ENCODE data around the gene CAMTA1.

- TF ChIP-seq CTCF (IDR thresholded peaks at IDR 0.05; ENCODE audit: borderline replicate concordance, extremely low read depth, low read length, poor library complexity, severe bottlenecking) = no peak
- no peak for TF ChIP-seq EZH2 (IDR thresholded peaks at IDR 0.05; ENCODE audit: borderline replicate concordance, low read depth, low read length, severe bottlenecking)
Measured at GRCh38 chr1:7680207-7680954, 895.1 kb downstream of the CAMTA1 start.

Measured in DND-41 (cell line).